Renal cortical epithelial cell (primary cell): ENCODE measurements around the gene LAPTM5. TPM values are rescaled to one million over a fixed set of nuclear protein-coding genes. Genes with fewer than 3 reads are reported as not detected.

Source experiments
- DNase-seq: peaks from one replicate; pipeline ENCODE4 v3.0.0-alpha.2; 2011; ENCODE audit warnings: low read depth
- total RNA-seq: library from RNA; depleted of rRNA; stranded (reverse); fragments of >200 nt; gene quantifications from 2 replicates; pipeline ENCODE4 v1.2.3, GENCODE V29; 2014

Gene LAPTM5
- total RNA-seq, 1 donor from 2014 or later, result not detected

- peak; percentile 91 for DNase-seq
These were observed 826 bp downstream of the LAPTM5 start for GRCh38 chr1:30756545-30757351.

DNA sequence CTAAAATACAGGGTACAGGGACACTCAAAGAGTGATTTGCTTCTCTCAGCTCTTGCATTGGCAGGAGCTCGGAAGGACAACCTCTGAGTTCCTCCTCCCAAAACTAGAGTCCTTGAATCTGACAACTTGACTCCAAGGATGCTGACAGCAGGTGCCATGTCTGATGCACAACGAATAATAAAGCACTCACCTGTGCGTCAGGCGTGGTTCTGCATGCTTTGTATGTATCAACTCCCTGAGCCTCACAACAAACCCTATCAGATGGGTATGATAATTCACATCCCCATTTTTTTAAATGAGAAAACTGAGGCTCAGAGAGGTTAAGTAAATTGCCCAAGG is 1.4 kb downstream of the LAPTM5 start:
- no peak for DNase-seq

DNA sequence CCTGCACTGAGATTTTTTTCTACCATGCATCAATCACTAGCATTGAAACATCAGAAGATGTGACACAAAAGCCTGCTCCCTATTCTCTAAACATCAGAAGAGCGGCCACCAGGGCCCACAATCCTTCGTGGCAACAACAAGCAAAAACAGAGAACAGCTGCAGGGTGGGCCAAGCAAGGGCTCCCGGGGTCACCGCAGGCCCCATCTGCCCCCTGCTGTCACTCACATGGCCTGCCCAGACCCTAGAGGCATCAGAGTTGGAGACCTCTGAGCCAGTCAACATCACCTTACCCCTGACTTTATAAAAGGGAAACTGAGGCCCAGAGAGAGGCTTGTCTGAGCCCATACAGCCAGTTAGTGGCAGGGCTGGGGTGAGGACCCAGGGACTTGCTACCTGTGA is 1.8 kb downstream of the LAPTM5 start:
- no peak for DNase-seq

DNA sequence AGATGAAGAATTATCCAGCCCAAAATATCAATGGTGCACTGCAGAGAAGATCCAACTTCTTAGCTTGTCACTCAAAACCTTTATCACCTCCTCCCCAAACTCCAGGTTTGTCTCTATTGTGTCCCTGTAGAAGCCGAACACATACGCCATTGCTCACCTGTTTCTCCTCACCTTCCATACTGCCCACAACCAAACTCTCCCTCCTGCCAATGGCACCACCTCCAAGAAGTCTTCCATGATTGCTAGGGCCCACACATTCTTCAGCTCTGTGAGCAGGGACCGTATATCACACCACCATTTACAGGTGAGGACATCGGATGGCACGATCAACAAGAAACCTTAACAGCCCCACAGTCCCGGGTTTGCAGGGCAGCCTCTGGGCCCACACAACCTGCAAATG is 2.2 kb downstream of the LAPTM5 start:
- no peak for DNase-seq

DNA sequence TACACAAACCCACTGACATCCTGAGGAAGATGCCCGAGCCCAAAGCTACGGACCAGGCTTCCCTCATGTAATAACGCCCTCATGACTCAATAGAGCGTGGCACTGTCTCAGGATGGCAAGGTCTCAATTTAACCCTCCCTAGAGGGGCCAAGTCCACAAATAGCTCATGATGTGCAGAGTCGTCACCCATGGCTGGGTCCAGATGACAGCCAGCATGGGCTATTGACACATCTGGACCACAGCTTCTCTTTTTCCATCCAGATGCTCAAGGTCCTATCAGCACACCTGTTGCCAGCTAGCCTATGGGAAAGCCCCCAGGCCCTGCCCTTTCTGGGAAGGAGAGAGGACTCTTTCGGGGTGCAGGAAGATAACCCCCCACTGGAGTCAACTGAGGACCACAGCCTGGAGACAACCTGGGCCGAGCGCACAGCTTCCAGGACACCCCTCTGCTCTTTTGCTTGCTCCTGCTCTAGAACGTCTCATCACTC is 2.8 kb downstream of the LAPTM5 start:
- no peak for DNase-seq

- DNase-seq, result no peak
These were observed 3.9 kb downstream of the LAPTM5 start for GRCh38 chr1:30753660-30754123.

GRCh38 chr1:30753118-30753517 is 4.5 kb downstream of the LAPTM5 start:
- no peak for DNase-seq

DNA sequence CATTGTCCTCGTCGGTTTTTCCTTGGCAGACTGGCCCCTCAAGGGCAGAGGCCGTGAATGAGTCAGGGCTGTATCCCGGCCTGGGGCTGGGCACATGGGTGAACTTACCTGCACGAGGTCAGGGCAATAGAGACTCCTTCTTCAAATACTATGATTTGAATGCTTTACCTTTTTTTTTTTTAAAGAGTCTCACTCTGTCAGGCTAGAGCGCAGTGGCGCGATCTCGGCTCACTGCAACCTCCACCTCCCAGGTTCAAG is 5.0 kb downstream of the LAPTM5 start:
- no peak for DNase-seq

DNA sequence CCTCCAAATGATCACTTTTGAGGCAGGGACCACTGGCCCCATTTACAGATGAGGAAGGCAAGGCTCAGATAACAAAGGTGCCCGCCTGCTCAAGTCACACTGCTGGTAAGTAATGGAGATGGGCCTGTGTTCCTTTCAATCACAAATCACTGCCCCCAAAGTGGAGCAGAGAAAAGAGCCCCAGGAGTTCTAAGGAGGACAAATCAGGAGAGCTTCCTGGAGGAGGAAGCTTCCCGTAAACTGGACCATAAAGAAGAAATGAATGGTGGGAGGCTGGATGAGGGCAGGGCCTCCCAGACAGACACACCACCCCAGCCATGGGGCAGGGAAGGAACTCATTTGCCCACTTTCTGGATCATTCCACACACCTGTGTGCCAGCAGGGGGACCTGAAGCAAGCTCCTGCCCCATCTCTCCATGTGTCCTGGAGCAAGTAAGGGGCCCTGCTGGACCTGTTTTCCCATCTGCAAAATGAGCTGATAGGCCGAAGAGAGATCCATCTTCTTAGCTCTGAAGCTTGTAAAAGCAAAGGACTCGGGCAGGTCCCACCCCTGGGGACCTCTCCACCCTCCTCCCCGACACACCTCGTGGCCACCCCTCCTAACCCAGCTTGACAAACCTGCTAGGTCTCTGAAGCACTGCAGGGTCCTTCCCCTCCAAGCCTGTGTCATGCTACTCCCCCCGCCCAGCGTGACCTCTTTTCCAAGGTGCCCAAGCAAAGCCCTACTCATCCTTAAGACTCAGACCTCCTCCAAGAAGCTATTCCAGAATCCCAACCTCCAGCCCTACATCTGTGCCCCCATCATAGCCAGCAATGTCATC is 5.5 kb downstream of the LAPTM5 start:
- DNase-seq, result no peak

DNA sequence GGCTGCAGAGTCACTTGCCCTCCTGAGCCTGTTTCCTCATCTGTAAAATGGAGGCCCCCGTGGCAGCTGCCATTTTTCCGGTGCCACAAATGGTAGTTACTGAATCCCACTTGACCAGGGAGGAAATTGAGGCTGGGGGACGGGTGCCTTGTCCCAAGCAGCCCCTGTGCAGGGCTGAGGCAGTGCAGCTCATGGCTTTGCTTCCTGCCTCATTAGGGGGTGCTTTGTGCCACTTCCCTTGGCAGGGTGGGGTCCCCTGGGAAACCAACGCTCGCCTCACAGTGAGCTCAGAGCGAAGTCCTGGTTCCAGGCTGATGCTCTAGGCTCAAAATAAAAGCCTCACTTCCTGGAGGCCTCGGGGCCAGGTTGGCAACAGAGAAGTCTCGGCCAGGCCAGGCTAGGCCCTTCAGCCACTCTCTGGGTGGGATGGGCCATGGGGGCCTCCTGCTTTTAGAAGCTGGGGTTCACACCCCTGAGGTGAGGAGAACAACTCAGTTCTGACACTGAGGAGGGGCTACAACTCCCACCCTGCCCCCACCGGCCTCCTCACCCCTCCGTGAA is 6.8 kb downstream of the LAPTM5 start:
- no peak for DNase-seq

- no peak for DNase-seq
These were observed 7.6 kb downstream of the LAPTM5 start for GRCh38 chr1:30749691-30750583.

- DNase-seq, result peak; percentile 93
These were observed 8.7 kb downstream of the LAPTM5 start for GRCh38 chr1:30748699-30749401.

DNA sequence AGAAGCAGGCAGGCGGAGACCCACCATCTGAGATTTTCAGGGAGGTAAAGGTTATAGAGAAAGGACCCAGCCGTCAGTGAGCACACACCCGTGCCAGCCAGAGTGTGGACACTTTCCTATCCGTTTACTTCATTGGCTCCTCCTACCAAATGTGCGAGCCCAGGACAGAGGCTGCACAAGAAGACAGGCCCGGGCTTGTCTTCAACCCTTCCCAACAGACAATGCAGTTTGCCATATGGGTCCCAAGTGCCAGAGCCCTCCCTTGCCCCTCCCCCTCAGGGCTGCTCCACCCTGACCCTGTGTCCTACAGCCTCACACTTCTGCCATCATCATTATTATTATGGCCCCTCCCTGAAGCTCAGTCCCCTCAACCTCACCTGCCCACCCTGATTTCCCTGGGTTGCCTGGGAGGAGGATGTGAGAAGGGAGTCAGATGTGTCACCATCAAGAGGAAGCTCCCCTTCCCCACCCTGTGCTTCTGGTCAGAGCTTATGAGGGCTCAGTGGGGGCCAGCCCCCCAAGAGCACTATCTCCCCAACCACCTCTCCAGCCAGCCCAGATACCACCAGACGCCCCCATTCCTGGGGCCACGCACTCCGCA is 9.4 kb downstream of the LAPTM5 start:
- no peak for DNase-seq

- no peak for DNase-seq
These were observed 10.3 kb downstream of the LAPTM5 start for GRCh38 chr1:30747033-30748008.

DNA sequence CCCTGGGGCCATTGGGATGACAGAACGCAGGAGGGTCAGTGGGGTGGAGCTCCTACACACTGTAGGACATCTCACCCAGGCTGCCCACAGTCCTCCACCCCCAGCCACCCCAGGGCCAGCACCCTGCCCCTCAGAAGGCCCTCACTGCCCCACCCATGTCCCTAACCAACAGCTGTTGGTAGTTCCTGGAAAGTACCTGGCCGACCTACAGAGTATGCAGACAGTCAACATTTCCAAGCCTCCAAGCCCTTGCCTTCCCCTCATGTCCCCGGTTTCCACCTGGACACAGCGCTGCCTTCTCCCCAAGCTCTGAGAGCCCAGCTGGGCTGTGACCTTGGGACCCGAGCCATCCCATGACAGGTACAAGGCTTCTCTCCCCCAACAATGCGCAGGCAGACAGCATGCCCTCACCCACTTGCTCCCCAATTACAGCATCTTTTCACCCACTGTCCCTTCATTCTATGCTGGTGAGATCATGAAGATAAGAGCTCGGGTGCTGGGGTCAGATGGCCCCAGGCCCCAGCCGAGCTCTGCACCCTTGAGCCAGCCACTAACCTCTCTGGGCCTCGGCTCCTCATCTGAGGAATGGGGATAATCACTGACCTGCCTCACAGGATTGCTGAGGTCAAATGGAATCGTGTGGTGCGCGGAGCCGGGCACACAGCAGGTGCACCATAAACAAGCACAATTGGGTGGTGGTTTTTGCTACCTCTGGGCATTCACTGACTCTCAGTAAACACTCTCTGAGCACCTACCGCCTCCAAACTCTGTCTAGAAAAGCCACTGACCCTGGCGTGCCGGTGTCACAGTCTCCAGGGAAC is 11.2 kb downstream of the LAPTM5 start:
- no peak for DNase-seq

DNA sequence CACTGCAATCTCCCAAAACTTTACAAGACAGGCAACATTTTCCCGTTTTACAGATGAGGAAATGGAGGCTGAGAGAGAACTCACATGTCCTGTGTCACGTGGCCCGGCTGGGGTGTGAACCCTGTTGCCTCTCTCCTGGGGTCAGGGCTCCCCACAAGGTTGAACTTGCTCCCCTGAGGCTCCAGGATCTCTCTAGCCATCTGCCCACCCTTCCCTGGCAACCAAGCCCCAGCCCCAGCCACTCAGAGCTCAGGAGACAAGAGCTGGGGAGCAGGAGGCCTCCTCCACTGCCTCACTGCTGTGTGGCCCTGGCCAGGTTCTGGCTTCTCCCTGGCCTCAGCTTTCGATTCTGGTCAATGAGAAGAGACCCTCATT is 11.8 kb downstream of the LAPTM5 start:
- no peak for DNase-seq

DNA sequence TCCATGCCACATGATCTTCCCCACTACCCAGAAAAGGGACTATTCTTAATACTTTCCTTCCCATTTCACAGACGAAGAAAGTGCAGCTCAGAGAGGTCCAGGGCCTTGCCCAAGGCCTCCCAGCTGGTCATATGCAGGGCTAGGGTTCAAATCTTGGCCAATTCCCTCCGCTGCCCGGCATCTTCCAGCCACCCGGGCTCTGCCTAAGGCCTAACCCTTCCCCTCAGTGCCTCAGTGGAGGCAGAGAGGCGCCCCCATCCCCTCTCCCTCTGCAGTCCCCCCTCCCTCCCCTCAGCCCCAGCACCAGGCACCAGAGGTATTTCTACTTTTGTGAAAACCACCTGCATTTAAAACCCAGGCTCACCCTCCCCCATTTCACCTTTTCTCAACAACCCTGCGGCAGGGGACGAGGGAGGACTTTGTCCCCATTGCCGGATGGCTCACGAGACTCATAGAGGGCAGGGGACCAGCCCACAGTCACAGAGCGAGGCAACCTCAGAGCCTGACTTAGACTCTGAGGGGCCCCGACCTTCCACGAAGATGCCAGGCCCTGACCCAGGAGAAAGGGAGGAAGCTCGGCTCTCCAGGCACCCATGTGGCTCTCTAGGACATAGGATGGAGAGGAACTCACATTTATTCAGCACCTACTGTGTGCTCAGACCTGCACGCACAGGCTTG is 12.3 kb downstream of the LAPTM5 start:
- no peak for DNase-seq

GRCh38 chr1:30744060-30744756 is 13.4 kb downstream of the LAPTM5 start:
- no peak for DNase-seq
